Right lobe of liver (tissue), 6 donors: Measurements from ENCODE around the gene FAM98B. TPM values are rescaled to one million over a fixed set of nuclear protein-coding genes. Genes with fewer than 3 reads are reported as not detected.

Source experiments
- ATAC-seq, 4 donors: fragments of 200-7000 bp; cut with Tn5 transposase; one replicate each; pipeline ENCODE4 v1.9.1; 2020; ENCODE audit warnings: mild to moderate bottlenecking in 4 of 4, moderate library complexity in 4 of 4
- DNase-seq, 3 donors: peaks; one replicate each; pipeline ENCODE4 v3.0.0-alpha.2; 2020
- H3K27ac ChIP-seq, 3 donors: fragments of 200-600 bp; one replicate each; pipeline ENCODE4 v1.8.0; 2022
- H3K27me3 ChIP-seq, 2 donors: fragments of 200-600 bp; one replicate each; pipeline ENCODE4 v1.8.0; 2022
- H3K36me3 ChIP-seq, 4 donors: fragments of 200-600 bp; sonication (generic) in 1 of 4; one replicate each; pipeline versions ENCODE4 v1.5.1 to v1.8.0; 2017 to 2022; ENCODE audit warnings: control low read depth in 1 of 4
- H3K4me1 ChIP-seq, 4 donors: fragments of 200-600 bp; sonication (generic) in 1 of 4; one replicate each; pipeline versions ENCODE4 v1.5.1 to v1.8.0; 2017 to 2022; ENCODE audit warnings: control low read depth in 1 of 4
- H3K4me3 ChIP-seq, 3 donors: fragments of 200-600 bp; one replicate each; pipeline ENCODE4 v1.8.0; 2022
- H3K9me3 ChIP-seq, 4 donors: fragments of 200-600 bp; sonication (generic) in 1 of 4; one replicate each; pipeline versions ENCODE4 v1.5.1 to v1.8.0; 2017 to 2022; ENCODE audit warnings: control low read depth in 1 of 4
- CTCF ChIP-seq, 4 donors: fragments of 200-600 bp in 3 of 4; fragments of 450-650 bp in 1 of 4; IDR thresholded peaks; one replicate each; pipeline versions ENCODE4 v1.5.1 to v1.8.0; 2016 to 2022; ENCODE audit warnings: antibody characterized with exemption in 4 of 4, mild to moderate bottlenecking in 2 of 4
- POLR2A ChIP-seq: fragments of 450-650 bp; IDR thresholded peaks from one replicate; pipeline ENCODE4 v1.6.1; 2017; ENCODE audit warnings: antibody characterized with exemption, mild to moderate bottlenecking
- WGBS: methylation state at CpG from one replicate; pipeline ENCODE4 v1.1.6; 2018; ENCODE audit warnings: low coverage, low lambda C conversion rate; ENCODE audit not compliant: insufficient coverage; ENCODE audit errors: missing lambda C conversion rate; 5-methylcytosine and 5-hydroxymethylcytosine counted together
- intact Hi-C, 2 donors: fragments of 100-400 bp; cut with DNase I; formaldehyde crosslinking; loops; one replicate each; pipeline versions ENCODE4 v1.11.2 to v1.14.1; 2022
- total RNA-seq, 6 experiments: library from RNA; depleted of rRNA in 2 of 6; stranded (reverse); fragments of >200 nt in 2 of 6; fragmentation: NEBNext Ultra II Directional in 3 of 6; extraction: Animal tissue kit (Norgen Biotek cat#: 25700) in 3 of 6; gene quantifications; one replicate each; pipeline versions ENCODE4 v1.1.0 to v1.2.4, GENCODE V29; 2016 to 2023
- donor health status: DM: no; HTN: yes; CAD: no.
- donor health status: DM: no; HTN: no; CAD: no.
- donor health status: DM: no; HTN: no; CAD: no.
- donor health status: DM: no; HTN: yes; CAD: no.
- donor health status: DM: no; HTN: yes; CAD: no.

FAM98B gene
- total RNA-seq, 6 experiments from 2014 or later: 2.6 to 7.6 (median 5.5) TPM

- H3K9me3 ChIP-seq: no peaks in the 10 kb centered on the region
- no peaks in the 10 kb centered on the region for H3K4me1 ChIP-seq
- no peak overlapping the region for H3K4me3 ChIP-seq
- H3K27ac ChIP-seq: no peak overlapping the region
- no peaks in the 10 kb centered on the region for H3K36me3 ChIP-seq
- WGBS: 76% methylated on average over 6 of the region's 6 CpGs
- no peak for DNase-seq
- TF ChIP-seq CTCF (IDR thresholded peaks at IDR 0.05) (no peak), POLR2A (no peak)
- no peak for ATAC-seq
- H3K27me3 ChIP-seq: no peaks in the 10 kb centered on the region
- intact Hi-C loops: no loop called here
These were observed 71.6 kb downstream of the FAM98B start for GRCh38 chr15:38525489-38525888.

- ATAC-seq (no peak), DNase-seq (no peak)
- H3K27ac ChIP-seq: no peak overlapping the region
- H3K4me1 ChIP-seq: no peaks in the 10 kb centered on the region
- no peaks in the 10 kb centered on the region for H3K27me3 ChIP-seq
- no peaks in the 10 kb centered on the region for H3K36me3 ChIP-seq
- intact Hi-C loops: no loop called here
- WGBS: 58% methylated on average over 2 of the region's 2 CpGs
- no peak for TF ChIP-seq POLR2A
- TF ChIP-seq CTCF (IDR thresholded peaks at IDR 0.05): no peak
- H3K9me3 ChIP-seq: no peaks in the 10 kb centered on the region
- H3K4me3 ChIP-seq: no peak overlapping the region
These were observed 72.2 kb downstream of the FAM98B start for GRCh38 chr15:38526158-38526557.

GRCh38 chr15:38528294-38528693 lies 74.4 kb downstream of the FAM98B start:
- Histone ChIP-seq H3K27ac (no peak overlapping the region), H3K4me3 (no peak overlapping the region), H3K9me3 (no peaks in the 10 kb centered on the region), H3K36me3 (no peaks in the 10 kb centered on the region), H3K27me3 (no peaks in the 10 kb centered on the region), H3K4me1 (no peaks in the 10 kb centered on the region)
- DNase-seq (no peak), ATAC-seq (no peak)
- WGBS: 74% methylated on average over 1 of the region's 1 CpG
- TF ChIP-seq POLR2A (no peak), CTCF (IDR thresholded peaks at IDR 0.05) (no peak)
- intact Hi-C loops: no loop called here

GRCh38 chr15:38530113-38530512 lies 76.2 kb downstream of the FAM98B start:
- H3K36me3 ChIP-seq: no peaks in the 10 kb centered on the region
- no peaks in the 10 kb centered on the region for H3K27me3 ChIP-seq
- WGBS: no CpG with 5 or more reads among the region's 1 CpG
- TF ChIP-seq CTCF (IDR thresholded peaks at IDR 0.05): no peak
- no peaks in the 10 kb centered on the region for H3K9me3 ChIP-seq
- intact Hi-C loops: no loop called here
- DNase-seq (no peak), ATAC-seq (no peak)
- no peak overlapping the region for H3K27ac ChIP-seq
- H3K4me1 ChIP-seq: no peaks in the 10 kb centered on the region
- no peak overlapping the region for H3K4me3 ChIP-seq

GRCh38 chr15:38531509-38531908 lies 77.6 kb downstream of the FAM98B start:
- WGBS: 56% methylated on average over 4 of the region's 4 CpGs
- Histone ChIP-seq H3K9me3 (no peaks in the 10 kb centered on the region), H3K4me3 (no peak overlapping the region), H3K27me3 (no peaks in the 10 kb centered on the region), H3K4me1 (no peaks in the 10 kb centered on the region), H3K36me3 (no peaks in the 10 kb centered on the region), H3K27ac (no peak overlapping the region)
- DNase-seq (no peak), ATAC-seq (no peak)
- intact Hi-C loops: no loop called here
- no peak for TF ChIP-seq POLR2A
- TF ChIP-seq CTCF (IDR thresholded peaks at IDR 0.05): no peak
